OCI-LY1 (cell line): Measurements from ENCODE around the gene SPATA13.

ENCODE experiments used
- H2AFZ ChIP-seq: fragments of 200-600 bp; sonication (generic), shearing (Covaris generic); 2 replicates; pipeline ENCODE4 v1.6.0; 2014; ENCODE audit warnings: antibody characterized with exemption, mild to moderate bottlenecking, low read length
- H3F3A ChIP-seq: fragments of 200-600 bp; sonication (generic), shearing (Covaris generic); 2 replicates; pipeline ENCODE4 v1.6.0; 2014; ENCODE audit warnings: mild to moderate bottlenecking, antibody characterized with exemption, low read length, moderate library complexity; ENCODE audit not compliant: insufficient read depth
- H3K27ac ChIP-seq: fragments of 200-600 bp; sonication (generic); 2 replicates; pipeline ENCODE4 v1.5.1; 2014; ENCODE audit warnings: low read length, mixed run types, mild to moderate bottlenecking, low read depth; ENCODE audit not compliant: poor library complexity, severe bottlenecking
- H3K27me3 ChIP-seq: fragments of 200-600 bp; sonication (generic); 2 replicates; pipeline ENCODE4 v1.6.0; 2014; ENCODE audit warnings: antibody characterized with exemption, mild to moderate bottlenecking, low read length, moderate library complexity; ENCODE audit not compliant: insufficient read depth
- H3K36me3 ChIP-seq: fragments of 200-600 bp; sonication (generic); 2 replicates; pipeline ENCODE4 v1.6.1; 2014; ENCODE audit warnings: mild to moderate bottlenecking, antibody characterized with exemption, low read length, moderate library complexity, mixed read lengths; ENCODE audit not compliant: insufficient read depth
- H3K4me1 ChIP-seq: fragments of 200-600 bp; sonication (generic); 2 replicates; pipeline ENCODE4 v1.5.1; 2014; ENCODE audit warnings: mild to moderate bottlenecking, low read length, moderate library complexity; ENCODE audit not compliant: insufficient read depth, severe bottlenecking
- H3K4me2 ChIP-seq: fragments of 200-600 bp; sonication (generic), shearing (Covaris generic); 2 replicates; pipeline ENCODE4 v1.6.1; 2014; ENCODE audit warnings: low read length
- H3K4me3 ChIP-seq: fragments of 200-600 bp; sonication (generic); 2 replicates; pipeline ENCODE4 v1.5.1; 2014; ENCODE audit warnings: low read length, low read depth, mild to moderate bottlenecking, mixed read lengths; ENCODE audit not compliant: poor library complexity, severe bottlenecking
- H3K79me2 ChIP-seq: fragments of 200-600 bp; shearing (Covaris generic); 2 replicates; pipeline ENCODE4 v1.6.1; 2016; ENCODE audit warnings: mixed run types, low read length, mixed read lengths; ENCODE audit not compliant: insufficient read depth
- H3K9ac ChIP-seq: fragments of 200-600 bp; sonication (generic), shearing (Covaris generic); 2 replicates; pipeline ENCODE4 v1.6.1; 2014; ENCODE audit warnings: mild to moderate bottlenecking, low read length, mixed read lengths
- H3K9me2 ChIP-seq: fragments of 200-600 bp; sonication (generic), shearing (Covaris generic); 2 replicates; pipeline ENCODE4 v1.6.1; 2014; ENCODE audit warnings: low read depth, mild to moderate bottlenecking, low read length, mixed read lengths
- H3K9me3 ChIP-seq: fragments of 200-600 bp; shearing (Covaris generic); 2 replicates; pipeline ENCODE4 v1.6.1; 2014; ENCODE audit warnings: low read length, mixed read lengths
- H4K20me1 ChIP-seq: fragments of 200-600 bp; sonication (generic), shearing (Covaris generic); 2 replicates; pipeline ENCODE4 v1.6.0; 2016; ENCODE audit warnings: mild to moderate bottlenecking, low read length; ENCODE audit not compliant: insufficient read depth
- EZH2 ChIP-seq: fragments of 200-600 bp; sonication (generic), shearing (Covaris generic); IDR thresholded peaks from 2 replicates; pipeline ENCODE4 v1.8.0; 2017; ENCODE audit warnings: borderline replicate concordance, mixed run types, mild to moderate bottlenecking, antibody characterized with exemption, low read length, moderate library complexity, mixed read lengths
- TF ChIP-seq, protein P1 (sequence below): fragments of 200-600 bp; sonication (generic), shearing (Covaris generic); IDR thresholded peaks from 2 replicates; pipeline ENCODE4 v1.5.1; 2017; ENCODE audit warnings: mild to moderate bottlenecking, antibody characterized with exemption, low read length, moderate library complexity, mixed read lengths

The SPATA13 gene

DNA sequence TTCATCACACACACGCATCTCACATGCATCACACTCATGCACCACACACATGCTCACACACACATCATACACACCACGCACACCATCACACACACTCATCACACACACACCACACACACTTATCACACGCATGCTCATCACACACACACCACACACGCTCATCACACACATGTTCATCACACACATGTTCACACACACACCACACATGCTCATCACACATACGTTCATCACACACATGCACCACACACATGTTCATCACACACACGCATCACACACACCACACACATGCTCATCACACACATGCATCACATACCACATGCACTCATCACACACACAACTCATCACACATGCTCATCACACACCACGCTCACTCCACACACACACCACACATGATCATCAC is 195.8 kb downstream of the SPATA13 start:
- TF ChIP-seq, protein P1, sequence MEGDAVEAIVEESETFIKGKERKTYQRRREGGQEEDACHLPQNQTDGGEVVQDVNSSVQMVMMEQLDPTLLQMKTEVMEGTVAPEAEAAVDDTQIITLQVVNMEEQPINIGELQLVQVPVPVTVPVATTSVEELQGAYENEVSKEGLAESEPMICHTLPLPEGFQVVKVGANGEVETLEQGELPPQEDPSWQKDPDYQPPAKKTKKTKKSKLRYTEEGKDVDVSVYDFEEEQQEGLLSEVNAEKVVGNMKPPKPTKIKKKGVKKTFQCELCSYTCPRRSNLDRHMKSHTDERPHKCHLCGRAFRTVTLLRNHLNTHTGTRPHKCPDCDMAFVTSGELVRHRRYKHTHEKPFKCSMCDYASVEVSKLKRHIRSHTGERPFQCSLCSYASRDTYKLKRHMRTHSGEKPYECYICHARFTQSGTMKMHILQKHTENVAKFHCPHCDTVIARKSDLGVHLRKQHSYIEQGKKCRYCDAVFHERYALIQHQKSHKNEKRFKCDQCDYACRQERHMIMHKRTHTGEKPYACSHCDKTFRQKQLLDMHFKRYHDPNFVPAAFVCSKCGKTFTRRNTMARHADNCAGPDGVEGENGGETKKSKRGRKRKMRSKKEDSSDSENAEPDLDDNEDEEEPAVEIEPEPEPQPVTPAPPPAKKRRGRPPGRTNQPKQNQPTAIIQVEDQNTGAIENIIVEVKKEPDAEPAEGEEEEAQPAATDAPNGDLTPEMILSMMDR, result no peak
- TF ChIP-seq EZH2, result no peak
- H3K27me3 ChIP-seq, result no peaks in the 10 kb centered on the region
- H3K4me3 ChIP-seq, result no peak overlapping the region
- no peaks in the 10 kb centered on the region for H3K79me2 ChIP-seq
- H3K4me1 ChIP-seq, result no peaks in the 10 kb centered on the region
- no peak overlapping the region for H3K9ac ChIP-seq
- no peaks in the 10 kb centered on the region for H3K36me3 ChIP-seq
- H3K4me2 ChIP-seq, result no peak overlapping the region
- H2AFZ ChIP-seq, result no peak overlapping the region
- H3K27ac ChIP-seq, result no peak overlapping the region
- no peaks in the 10 kb centered on the region for H4K20me1 ChIP-seq
- H3K9me2 ChIP-seq, result no peaks in the 10 kb centered on the region
- no peaks in the 10 kb centered on the region for H3K9me3 ChIP-seq
- H3F3A ChIP-seq, result no peaks in the 10 kb centered on the region
